Skeletal muscle cell (primary cell): Measurements from ENCODE around the gene JAK1.

ENCODE experiments used
- DNase-seq: peaks from one replicate; pipeline ENCODE4 v3.0.0-alpha.2; 2010; ENCODE audit warnings: low read depth
- H3K4me3 ChIP-seq: 2 replicates; pipeline ENCODE4 v1.5.1; 2011; ENCODE audit warnings: low read depth, mild to moderate bottlenecking, control low read depth, low read length, moderate library complexity

The JAK1 gene

GRCh38 chr1:64880449-64880848, 85.9 kb downstream of the JAK1 start:
- no peak overlapping the region for H3K4me3 ChIP-seq
- no peak for DNase-seq

- no peak for DNase-seq
- H3K4me3 ChIP-seq: no peak overlapping the region
These were observed 87.3 kb downstream of the JAK1 start for GRCh38 chr1:64878931-64879611.

- DNase-seq: no peak
- H3K4me3 ChIP-seq: no peak overlapping the region
These were observed 88.3 kb downstream of the JAK1 start for GRCh38 chr1:64878090-64878489.

GRCh38 chr1:64877598-64877997, 88.8 kb downstream of the JAK1 start:
- H3K4me3 ChIP-seq: no peak overlapping the region
- DNase-seq: no peak

GRCh38 chr1:64877151-64877550, 89.2 kb downstream of the JAK1 start:
- DNase-seq: no peak
- H3K4me3 ChIP-seq: no peak overlapping the region

- no peak overlapping the region for H3K4me3 ChIP-seq
- no peak for DNase-seq
These were observed 90.7 kb downstream of the JAK1 start for GRCh38 chr1:64875606-64876005.

GRCh38 chr1:64875101-64875500, 91.2 kb downstream of the JAK1 start:
- H3K4me3 ChIP-seq: no peak overlapping the region
- DNase-seq: no peak

GRCh38 chr1:64874666-64875065, 91.7 kb downstream of the JAK1 start:
- DNase-seq: no peak
- H3K4me3 ChIP-seq: no peak overlapping the region

- no peak overlapping the region for H3K4me3 ChIP-seq
- no peak for DNase-seq
These were observed 92.8 kb downstream of the JAK1 start for GRCh38 chr1:64873576-64873975.

GRCh38 chr1:64872067-64872466, 94.3 kb downstream of the JAK1 start:
- no peak for DNase-seq

GRCh38 chr1:64871256-64871655, 95.1 kb downstream of the JAK1 start:
- DNase-seq: no peak
- H3K4me3 ChIP-seq: no peak overlapping the region

More at GRCh38 chr1:64872067-64872466, 94.3 kb downstream of the JAK1 start:
- H3K4me3 ChIP-seq: no peak overlapping the region

- DNase-seq: no peak
These were observed 99.1 kb downstream of the JAK1 start for GRCh38 chr1:64867266-64867665.

GRCh38 chr1:64866689-64867088, 99.7 kb downstream of the JAK1 start:
- no peak overlapping the region for H3K4me3 ChIP-seq
- no peak for DNase-seq

More at GRCh38 chr1:64867266-64867665, 99.1 kb downstream of the JAK1 start:
- H3K4me3 ChIP-seq: no peak overlapping the region

- H3K4me3 ChIP-seq: no peak overlapping the region
- no peak for DNase-seq
These were observed 101.1 kb downstream of the JAK1 start for GRCh38 chr1:64865105-64865757.

- H3K4me3 ChIP-seq: no peak overlapping the region
- no peak for DNase-seq
These were observed 102.1 kb downstream of the JAK1 start for GRCh38 chr1:64864018-64864940.

- no peak overlapping the region for H3K4me3 ChIP-seq
- no peak for DNase-seq
These were observed 104.7 kb downstream of the JAK1 start for GRCh38 chr1:64861611-64862010.

GRCh38 chr1:64857347-64857746, 109.0 kb downstream of the JAK1 start:
- no peak overlapping the region for H3K4me3 ChIP-seq
- DNase-seq: no peak

GRCh38 chr1:64856553-64856952, 109.8 kb downstream of the JAK1 start:
- DNase-seq: peak; percentile 5
- no peak overlapping the region for H3K4me3 ChIP-seq

GRCh38 chr1:64855557-64855956, 110.8 kb downstream of the JAK1 start:
- DNase-seq: no peak
- H3K4me3 ChIP-seq: no peak overlapping the region

GRCh38 chr1:64854674-64855073, 111.7 kb downstream of the JAK1 start:
- DNase-seq: no peak

More at GRCh38 chr1:64854674-64855073, 111.7 kb downstream of the JAK1 start:
- H3K4me3 ChIP-seq: no peak overlapping the region
